Naive thymus-derived CD8-positive, alpha-beta T cell (primary cell): ENCODE measurements around the gene SHB. TPM values are rescaled to one million over a fixed set of nuclear protein-coding genes. Genes with fewer than 3 reads are reported as not detected.

ENCODE experiments used
- ATAC-seq, 2 donors: fragments of 150-1000 bp; cut with Tn5 transposase in 1 of 2; sonication (Bioruptor Pico), chemical (Tn5 transposase) in 1 of 2; 1 replicate in 1 of 2; 2 replicates in 1 of 2; pipeline ENCODE4 v1.10.0; 2021; ENCODE audit warnings: mild to moderate bottlenecking in 2 of 2, moderate library complexity in 2 of 2
- POLR2A ChIA-PET: fragments of 350-600 bp; sonication (Branson Sonifier 250); formaldehyde crosslinking; loops from one replicate; lab custom pipeline; 2021; ENCODE audit warnings: antibody characterized with exemption; lab: Charles Lee
- DNase-seq, 10 donors: peaks; one replicate each; pipeline versions ENCODE4 v3.0.0 to v3.0.0-alpha.2; 2020 to 2022
- H3K27ac Mint-ChIP-seq, 10 donors: one replicate each; pipeline ENCODE4 v1.8.0; 2020 to 2022; ENCODE audit warnings: mild to moderate bottlenecking in 10 of 10, mixed read lengths in 10 of 10, moderate library complexity in 4 of 10, inconsistent platforms in 1 of 10
- H3K27me3 Mint-ChIP-seq, 5 donors: one replicate each; pipeline ENCODE4 v1.8.0; 2021 to 2022; ENCODE audit warnings: mixed read lengths in 5 of 5
- H3K36me3 Mint-ChIP-seq, 3 donors: one replicate each; pipeline ENCODE4 v1.8.0; 2020 to 2022; ENCODE audit warnings: mixed read lengths in 3 of 3, mild to moderate bottlenecking in 2 of 3, inconsistent platforms in 1 of 3
- H3K4me1 Mint-ChIP-seq, 4 donors: one replicate each; pipeline ENCODE4 v1.8.0; 2021 to 2022; ENCODE audit warnings: mixed read lengths in 4 of 4
- H3K4me3 Mint-ChIP-seq, 10 donors: one replicate each; pipeline ENCODE4 v1.8.0; 2020 to 2022; ENCODE audit warnings: mild to moderate bottlenecking in 10 of 10, mixed read lengths in 10 of 10, moderate library complexity in 6 of 10, inconsistent platforms in 1 of 10
- H3K9me3 Mint-ChIP-seq, 9 donors: one replicate each; pipeline ENCODE4 v1.8.0; 2020 to 2022; ENCODE audit warnings: mixed read lengths in 9 of 9, mild to moderate bottlenecking in 3 of 9, inconsistent platforms in 1 of 9, moderate library complexity in 1 of 9
- polyA plus RNA-seq, 3 donors: library from polyadenylated mRNA; unstranded; fragments of 300-500 nt; fragmentation: Illumina TruSeq; gene quantifications; one replicate each; pipeline ENCODE4 v1.2.3, GENCODE V29; 2021
- total RNA-seq, 8 experiments: library from RNA in 2 of 8; stranded (reverse) in 2 of 8; gene quantifications; one replicate each; pipeline ENCODE4 v1.2.3 and lab custom pipeline; 2021 to 2026

SHB gene
- total and polyA plus RNA-seq, 5 experiments from 2014 or later, result 0.20 to 1.2 (median 0.54) TPM

GRCh38 chr9:37922363-37923117 lies 146.5 kb downstream of the SHB start:
- Mint-ChIP-seq H3K27ac (no peak overlapping the region), H3K27me3 (no peaks in the 10 kb centered on the region), H3K36me3 (no peaks in the 10 kb centered on the region), H3K4me1 (no peaks in the 10 kb centered on the region), H3K9me3 (no peaks in the 10 kb centered on the region), H3K4me3 (no peak overlapping the region)
- DNase-seq, result peak in 1 of 10 donors; percentile 32
- POLR2A ChIA-PET, result no interaction called here
- ATAC-seq, result no peak

DNA sequence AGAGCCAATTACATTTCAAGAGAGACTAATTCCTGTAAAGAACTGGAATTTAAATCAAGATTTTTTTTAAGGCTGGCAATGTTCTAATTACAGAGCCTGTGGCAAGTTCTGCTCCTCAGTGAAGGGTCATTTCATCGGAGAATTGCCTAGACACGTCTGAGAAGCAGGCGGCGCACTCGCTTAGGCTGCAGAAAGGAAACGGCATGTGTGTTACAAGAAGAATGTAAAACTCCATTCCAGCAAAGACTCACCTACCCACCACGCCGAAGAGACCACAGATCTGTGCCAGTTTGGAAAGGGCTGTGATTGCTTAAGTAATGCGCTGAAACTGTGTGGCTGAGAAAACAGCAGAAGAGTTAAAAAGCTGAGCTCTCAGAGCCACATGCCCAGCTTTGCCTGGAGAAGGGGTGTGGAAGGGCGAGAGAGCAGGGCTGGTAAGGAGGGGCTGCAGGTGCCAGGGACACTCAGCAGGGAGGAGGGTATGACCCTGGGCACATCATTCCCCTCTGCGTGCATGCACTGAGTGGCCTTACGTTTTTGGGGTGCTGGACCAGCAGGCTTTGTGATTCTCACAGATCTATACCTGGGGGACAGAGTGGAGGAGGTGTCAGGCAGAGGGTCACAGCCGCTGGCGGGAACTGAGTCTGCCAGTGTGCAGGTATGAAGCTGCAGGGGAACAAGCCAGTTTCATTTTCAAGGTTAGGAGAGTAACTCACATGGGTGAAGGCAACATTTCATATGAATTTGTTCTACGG lies 147.3 kb downstream of the SHB start:
- H3K36me3 Mint-ChIP-seq, result no peaks in the 10 kb centered on the region
- no peaks in the 10 kb centered on the region for H3K27me3 Mint-ChIP-seq
- H3K27ac Mint-ChIP-seq, result peak overlapping the region in 1 of 10 donors; percentile 23
- no peaks in the 10 kb centered on the region for H3K9me3 Mint-ChIP-seq
- DNase-seq, result peak in 1 of 10 donors; percentile 38
- no peak for ATAC-seq
- no peaks in the 10 kb centered on the region for H3K4me1 Mint-ChIP-seq
- POLR2A ChIA-PET, result no interaction called here
- no peak overlapping the region for H3K4me3 Mint-ChIP-seq

DNA sequence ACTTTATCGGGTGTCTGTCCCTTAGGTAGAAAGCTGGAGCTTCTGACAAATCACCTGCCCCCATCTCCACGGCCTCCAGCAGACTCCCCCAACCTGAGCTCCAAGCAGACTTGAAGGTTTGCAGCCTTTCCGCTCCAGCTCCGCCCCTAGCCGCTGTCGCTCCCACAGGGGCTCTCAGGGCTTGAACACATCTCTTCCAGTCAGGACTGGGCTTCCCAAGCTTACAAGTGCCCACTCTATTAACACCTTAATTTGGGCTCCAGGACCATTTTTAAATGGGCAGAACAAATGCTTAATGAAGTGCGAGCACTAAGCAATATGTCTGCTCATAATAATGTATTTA lies 147.9 kb downstream of the SHB start:
- ATAC-seq (no peak), DNase-seq (no peak)
- POLR2A ChIA-PET, result no interaction called here
- no peak overlapping the region for H3K4me3 Mint-ChIP-seq
- no peaks in the 10 kb centered on the region for H3K36me3 Mint-ChIP-seq
- H3K27me3 Mint-ChIP-seq, result no peaks in the 10 kb centered on the region
- H3K27ac Mint-ChIP-seq, result no peak overlapping the region
- no peaks in the 10 kb centered on the region for H3K9me3 Mint-ChIP-seq
- H3K4me1 Mint-ChIP-seq, result no peaks in the 10 kb centered on the region

- H3K4me1 Mint-ChIP-seq, result no peaks in the 10 kb centered on the region
- no peaks in the 10 kb centered on the region for H3K9me3 Mint-ChIP-seq
- H3K27ac Mint-ChIP-seq, result peak overlapping the region in 2 of 10 donors; percentile 15 to 50
- DNase-seq, result peak in 1 of 10 donors; percentile 30
- H3K27me3 Mint-ChIP-seq, result no peaks in the 10 kb centered on the region
- POLR2A ChIA-PET, result no interaction called here
- ATAC-seq, result peak in 1 of 2 donors; percentile 38
- H3K4me3 Mint-ChIP-seq, result no peak overlapping the region
- H3K36me3 Mint-ChIP-seq, result no peaks in the 10 kb centered on the region
Observed at GRCh38 chr9:37920471-37921167, 148.4 kb downstream of the SHB start.

DNA sequence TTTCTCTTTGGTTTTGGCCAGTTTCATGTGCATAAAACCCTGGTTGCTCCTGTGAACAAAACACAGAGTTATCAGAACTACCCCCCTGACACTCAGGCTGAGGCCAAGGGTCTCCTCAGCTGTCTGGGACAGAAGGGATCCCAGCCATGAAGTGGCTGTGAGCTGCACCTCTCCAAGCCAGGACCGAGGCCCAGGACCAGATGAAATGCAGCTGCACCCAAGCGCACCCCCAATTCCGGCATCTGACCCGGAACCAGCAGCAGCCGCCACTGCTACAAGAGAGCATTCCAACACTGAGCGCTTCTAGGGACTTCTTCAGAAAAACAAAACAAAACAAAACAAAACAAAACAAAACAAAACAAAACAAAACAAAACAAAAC lies 149.1 kb downstream of the SHB start:
- peak overlapping the region in 1 of 10 donors; percentile 33 for H3K27ac Mint-ChIP-seq
- H3K4me1 Mint-ChIP-seq, result no peaks in the 10 kb centered on the region
- H3K27me3 Mint-ChIP-seq, result no peaks in the 10 kb centered on the region
- POLR2A ChIA-PET, result no interaction called here
- DNase-seq (no peak), ATAC-seq (no peak)
- H3K36me3 Mint-ChIP-seq, result no peaks in the 10 kb centered on the region
- H3K4me3 Mint-ChIP-seq, result no peak overlapping the region
- H3K9me3 Mint-ChIP-seq, result no peaks in the 10 kb centered on the region

GRCh38 chr9:37919246-37919955 lies 149.6 kb downstream of the SHB start:
- Mint-ChIP-seq H3K4me3 (no peak overlapping the region), H3K9me3 (no peaks in the 10 kb centered on the region), H3K27me3 (no peaks in the 10 kb centered on the region), H3K36me3 (no peaks in the 10 kb centered on the region), H3K27ac (no peak overlapping the region), H3K4me1 (no peaks in the 10 kb centered on the region)
- no peak for DNase-seq
- no peak for ATAC-seq
- POLR2A ChIA-PET, result no interaction called here

- DNase-seq, result no peak
- H3K4me3 Mint-ChIP-seq, result no peak overlapping the region
- H3K27ac Mint-ChIP-seq, result no peak overlapping the region
- ATAC-seq, result no peak
- H3K27me3 Mint-ChIP-seq, result no peaks in the 10 kb centered on the region
- H3K4me1 Mint-ChIP-seq, result no peaks in the 10 kb centered on the region
- H3K9me3 Mint-ChIP-seq, result no peaks in the 10 kb centered on the region
- H3K36me3 Mint-ChIP-seq, result no peaks in the 10 kb centered on the region
- POLR2A ChIA-PET, result interaction anchor here (0.8 kb wide), 1 partner anchor 14 kb away, joined by 3 read pairs; no protein-coding TSS in a partner anchor
Observed at GRCh38 chr9:37918665-37919170, 150.3 kb downstream of the SHB start.

DNA sequence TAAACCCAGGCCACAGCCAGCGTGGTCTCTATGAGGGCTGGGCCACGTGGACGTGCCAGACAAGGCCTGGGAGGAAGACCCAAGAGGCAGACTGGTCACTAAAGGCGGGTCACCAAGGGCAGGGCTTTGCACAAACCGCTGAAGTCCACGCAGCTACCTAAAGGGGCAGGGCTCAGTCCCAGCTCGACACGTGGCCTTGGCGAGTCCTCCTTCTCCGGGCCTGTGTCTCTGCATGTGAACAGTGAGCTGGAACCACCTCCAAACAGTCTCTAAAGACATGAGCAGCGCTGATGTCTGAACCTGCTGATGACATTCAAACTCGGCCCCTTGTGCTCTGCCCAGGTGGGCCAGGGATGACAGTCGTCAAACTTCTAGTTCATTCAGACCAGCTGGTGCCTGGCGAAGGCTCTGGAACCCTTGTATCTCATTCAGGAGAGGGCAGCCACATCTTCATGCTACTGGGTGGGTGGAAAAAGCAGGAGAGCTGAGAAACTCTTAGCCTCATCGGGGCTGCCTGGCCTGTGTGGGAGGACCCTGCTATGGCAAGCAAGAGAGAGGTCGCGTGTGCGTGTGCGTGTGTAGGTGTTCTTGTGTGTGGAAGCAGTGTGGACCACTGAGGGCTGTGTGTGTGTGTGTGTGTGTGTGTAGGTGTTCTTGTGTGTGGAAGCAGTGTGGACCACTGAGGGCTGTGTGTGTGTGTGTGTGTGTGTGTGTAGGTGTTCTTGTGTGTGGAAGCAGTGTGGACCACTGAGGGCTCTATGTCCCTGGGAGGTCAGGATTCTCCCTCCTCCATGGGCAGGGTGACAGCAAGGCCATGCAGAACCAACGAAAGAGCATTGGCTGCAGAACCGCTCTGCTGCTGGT lies 151.0 kb downstream of the SHB start:
- Mint-ChIP-seq H3K4me1 (peaks cover 0 to 3% (median 0%) of the 10 kb centered on the region in 4 donors), H3K27ac (peak overlapping the region in 1 of 10 donors; percentile 51), H3K9me3 (no peaks in the 10 kb centered on the region), H3K36me3 (no peaks in the 10 kb centered on the region), H3K27me3 (peaks cover 0 to 2% (median 0%) of the 10 kb centered on the region in 5 donors), H3K4me3 (no peak overlapping the region)
- ATAC-seq (no peak), DNase-seq (no peak)
- POLR2A ChIA-PET, result interaction anchor here (0.8 kb wide), 1 partner anchor 13 kb away, joined by 3 read pairs; no protein-coding TSS in a partner anchor

DNA sequence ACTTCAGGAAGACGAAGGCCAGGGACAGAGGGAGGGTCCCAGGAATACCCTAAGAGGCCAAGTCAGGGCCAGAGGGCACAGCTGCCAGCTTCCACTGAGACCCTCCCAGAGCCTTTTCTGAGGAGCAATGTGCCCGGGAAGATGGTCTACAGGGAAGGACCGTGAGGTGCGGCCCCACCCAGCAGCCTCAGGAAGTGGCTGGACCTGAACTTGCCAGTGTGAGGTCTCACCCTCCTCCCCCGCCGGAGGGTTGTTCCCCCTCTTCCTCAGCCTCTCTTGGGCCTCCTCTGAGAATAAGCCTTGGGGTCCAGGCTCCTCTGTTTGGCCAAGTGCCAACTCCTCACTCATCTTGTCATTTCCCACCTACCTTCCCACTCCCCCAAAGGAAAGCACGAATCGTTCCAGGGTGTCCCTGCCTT lies 151.7 kb downstream of the SHB start:
- ATAC-seq, result no peak
- no peaks in the 10 kb centered on the region for H3K36me3 Mint-ChIP-seq
- POLR2A ChIA-PET, result interaction anchor here (0.7 kb wide), 1 partner anchor 13 kb away, joined by 3 read pairs; no protein-coding TSS in a partner anchor
- H3K4me3 Mint-ChIP-seq, result no peak overlapping the region
- H3K27ac Mint-ChIP-seq, result peak overlapping the region in 1 of 10 donors; percentile 51
- H3K9me3 Mint-ChIP-seq, result no peaks in the 10 kb centered on the region
- DNase-seq, result no peak
- peaks cover 0 to 3% (median 0%) of the 10 kb centered on the region in 4 donors for H3K4me1 Mint-ChIP-seq
- H3K27me3 Mint-ChIP-seq, result peaks cover 0 to 2% (median 0%) of the 10 kb centered on the region in 5 donors

- DNase-seq, result no peak
- H3K4me1 Mint-ChIP-seq, result peaks cover 0 to 3% (median 0%) of the 10 kb centered on the region in 4 donors
- H3K27me3 Mint-ChIP-seq, result peaks cover 0 to 2% (median 0%) of the 10 kb centered on the region in 5 donors
- POLR2A ChIA-PET, result interaction anchor here (0.7 kb wide), 1 partner anchor 12 kb away, joined by 3 read pairs; no protein-coding TSS in a partner anchor
- no peak for ATAC-seq
- H3K36me3 Mint-ChIP-seq, result no peaks in the 10 kb centered on the region
- H3K4me3 Mint-ChIP-seq, result no peak overlapping the region
- no peak overlapping the region for H3K27ac Mint-ChIP-seq
- no peaks in the 10 kb centered on the region for H3K9me3 Mint-ChIP-seq
Observed at GRCh38 chr9:37916471-37917312, 152.3 kb downstream of the SHB start.
